ENCODE results near the gene PRSS3.
"Not testable (repeated sequence)": the region's sequence is repeated elsewhere in the genome, so short reads cannot be mapped to it uniquely, and the experiment has no call there.

Gene PRSS3

GRCh38 chr9:33785914-33786313 is 9.4 kb upstream of the PRSS3 start:
- Histone ChIP-seq H3K36me3 (ENCODE audit: control insufficient read depth, insufficient read depth, low read length) (no peaks in the 10 kb centered on the region), H3K27me3 (replicated peaks; ENCODE audit: control insufficient read depth, insufficient read depth, low read length) (no peaks in the 10 kb centered on the region; the same call in none of the 2 replicates), H3K4me3 (replicated peaks; ENCODE audit: low read depth, low read length) (no peak overlapping the region)
- TF ChIP-seq CTCF (IDR thresholded peaks at IDR 0.05; ENCODE audit: insufficient read depth, low read length, poor library complexity, severe bottlenecking): peak; percentile 35
- DNase-seq (ENCODE audit: extremely low read depth, insufficient read length): no peak

GRCh38 chr9:33786681-33787080 is 8.7 kb upstream of the PRSS3 start:
- no peak overlapping the region for H3K4me3 ChIP-seq (replicated peaks; ENCODE audit: low read depth, low read length)
- TF ChIP-seq CTCF (IDR thresholded peaks at IDR 0.05; ENCODE audit: insufficient read depth, low read length, poor library complexity, severe bottlenecking): no peak
- DNase-seq (ENCODE audit: extremely low read depth, insufficient read length): no peak
- no peaks in the 10 kb centered on the region for H3K36me3 ChIP-seq (ENCODE audit: control insufficient read depth, insufficient read depth, low read length)
- no peaks in the 10 kb centered on the region; the same call in none of the 2 replicates for H3K27me3 ChIP-seq (replicated peaks; ENCODE audit: control insufficient read depth, insufficient read depth, low read length)

GRCh38 chr9:33787839-33788238 is 7.5 kb upstream of the PRSS3 start:
- no peak for DNase-seq (ENCODE audit: extremely low read depth, insufficient read length)
- no peaks in the 10 kb centered on the region for H3K36me3 ChIP-seq (ENCODE audit: control insufficient read depth, insufficient read depth, low read length)
- no peak overlapping the region for H3K4me3 ChIP-seq (replicated peaks; ENCODE audit: low read depth, low read length)
- peak; percentile 13 for TF ChIP-seq CTCF (IDR thresholded peaks at IDR 0.05; ENCODE audit: insufficient read depth, low read length, poor library complexity, severe bottlenecking)
- H3K27me3 ChIP-seq (replicated peaks; ENCODE audit: control insufficient read depth, insufficient read depth, low read length): no peaks in the 10 kb centered on the region; the same call in none of the 2 replicates

DNA sequence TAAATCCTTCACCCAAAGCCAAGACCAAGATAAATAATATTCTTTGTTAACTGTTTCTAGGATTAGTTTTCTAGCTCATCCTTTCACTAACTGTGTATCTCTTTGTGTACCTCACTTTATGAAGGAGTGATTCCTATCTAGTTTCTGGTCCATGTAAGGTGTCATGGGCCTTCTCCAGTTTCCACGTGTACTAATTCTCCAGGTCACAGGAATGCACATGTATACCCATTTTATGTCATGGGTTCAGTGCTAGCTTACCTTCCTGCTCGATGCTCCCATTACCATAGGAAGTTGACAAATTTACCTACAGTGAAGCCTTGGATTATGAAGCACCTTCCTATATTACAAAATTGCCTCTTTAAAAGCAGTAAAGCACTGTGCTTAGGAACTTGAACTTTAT is 5.9 kb upstream of the PRSS3 start:
- H3K4me3 ChIP-seq (replicated peaks; ENCODE audit: low read depth, low read length); DNase-seq (ENCODE audit: extremely low read depth, insufficient read length); H3K27me3 ChIP-seq (replicated peaks; ENCODE audit: control insufficient read depth, insufficient read depth, low read length); H3K36me3 ChIP-seq (ENCODE audit: control insufficient read depth, insufficient read depth, low read length): not testable (repeated sequence)

GRCh38 chr9:33791117-33791516 is 4.2 kb upstream of the PRSS3 start:
- TF ChIP-seq CTCF (IDR thresholded peaks at IDR 0.05; ENCODE audit: insufficient read depth, low read length, poor library complexity, severe bottlenecking): no peak
- DNase-seq (ENCODE audit: extremely low read depth, insufficient read length): no peak
- Histone ChIP-seq H3K36me3 (ENCODE audit: control insufficient read depth, insufficient read depth, low read length) (no peaks in the 10 kb centered on the region), H3K27me3 (replicated peaks; ENCODE audit: control insufficient read depth, insufficient read depth, low read length) (peaks cover 2% of the 10 kb centered on the region; the same call in 1 of the 2 replicates), H3K4me3 (replicated peaks; ENCODE audit: low read depth, low read length) (no peak overlapping the region)

- DNase-seq (ENCODE audit: extremely low read depth, insufficient read length); H3K27me3 ChIP-seq (replicated peaks; ENCODE audit: control insufficient read depth, insufficient read depth, low read length); H3K36me3 ChIP-seq (ENCODE audit: control insufficient read depth, insufficient read depth, low read length); H3K4me3 ChIP-seq (replicated peaks; ENCODE audit: low read depth, low read length): not testable (repeated sequence)
Measured at GRCh38 chr9:33793496-33793895, 1.9 kb upstream of the PRSS3 start.

- Histone ChIP-seq H3K27me3 (replicated peaks; ENCODE audit: control insufficient read depth, insufficient read depth, low read length) (peaks cover 5% of the 10 kb centered on the region), H3K4me3 (replicated peaks; ENCODE audit: low read depth, low read length) (no peak overlapping the region), H3K36me3 (ENCODE audit: control insufficient read depth, insufficient read depth, low read length) (no peaks in the 10 kb centered on the region)
- TF ChIP-seq CTCF (IDR thresholded peaks at IDR 0.05; ENCODE audit: insufficient read depth, low read length, poor library complexity, severe bottlenecking): no peak
- DNase-seq (ENCODE audit: extremely low read depth, insufficient read length): no peak
Measured at GRCh38 chr9:33794560-33794959, 801 bp upstream of the PRSS3 start.

All from GM06990 (cell line).